GM18502 (cell line): ENCODE results near the gene LPAR1.

Source experiments
- ATAC-seq: cut with Tn5 transposase; IDR thresholded peaks from one replicate; pipeline ENCODE4 v1.9.1; 2021; ENCODE audit warnings: mild to moderate bottlenecking; ENCODE audit not compliant: unreplicated experiment, poor library complexity

Gene LPAR1

GRCh38 chr9:110933350-110934001 is 104.8 kb downstream of the LPAR1 start:
- ATAC-seq: peak; percentile 85

- ATAC-seq: no peak
Measured at GRCh38 chr9:110932863-110933262, 105.4 kb downstream of the LPAR1 start.

DNA sequence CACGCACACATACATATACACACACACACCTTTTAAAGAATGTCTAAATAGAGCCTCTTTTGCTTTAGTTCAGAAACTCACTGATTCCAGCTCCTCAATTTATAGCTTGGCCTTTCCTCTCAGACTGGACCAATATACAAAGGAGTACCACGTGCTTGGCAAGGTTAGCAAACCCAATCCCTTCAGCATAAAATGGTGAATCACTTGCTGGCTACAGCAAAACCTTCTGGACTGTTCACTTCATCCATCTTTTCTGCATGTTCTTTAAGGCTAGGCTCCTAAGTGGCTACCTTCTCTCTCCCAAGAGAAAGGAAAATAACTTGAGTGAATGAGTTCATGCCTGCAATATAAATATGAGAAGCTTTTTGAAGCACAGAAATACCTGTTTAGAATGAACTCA is 109.7 kb downstream of the LPAR1 start:
- no peak for ATAC-seq

GRCh38 chr9:110926828-110927487 is 111.3 kb downstream of the LPAR1 start:
- ATAC-seq: no peak

DNA sequence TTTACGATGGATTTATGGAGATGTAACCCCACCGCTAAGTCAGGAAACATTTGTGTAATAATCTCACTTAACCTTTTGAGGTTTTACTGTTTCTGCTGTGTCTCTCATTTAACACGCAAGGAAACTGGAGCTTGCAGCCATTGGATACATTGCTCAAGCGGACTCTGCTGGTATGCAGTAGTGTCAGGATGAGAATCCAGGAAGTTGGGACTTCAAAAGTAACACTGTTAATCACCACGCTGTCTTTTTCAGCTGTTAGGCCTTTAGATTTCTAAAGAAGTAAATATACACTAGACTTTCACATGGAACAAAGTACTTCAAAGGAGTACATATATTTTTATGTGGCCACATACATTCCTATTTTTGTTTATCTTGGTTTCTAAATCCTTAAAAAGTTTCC is 114.7 kb downstream of the LPAR1 start:
- no peak for ATAC-seq

DNA sequence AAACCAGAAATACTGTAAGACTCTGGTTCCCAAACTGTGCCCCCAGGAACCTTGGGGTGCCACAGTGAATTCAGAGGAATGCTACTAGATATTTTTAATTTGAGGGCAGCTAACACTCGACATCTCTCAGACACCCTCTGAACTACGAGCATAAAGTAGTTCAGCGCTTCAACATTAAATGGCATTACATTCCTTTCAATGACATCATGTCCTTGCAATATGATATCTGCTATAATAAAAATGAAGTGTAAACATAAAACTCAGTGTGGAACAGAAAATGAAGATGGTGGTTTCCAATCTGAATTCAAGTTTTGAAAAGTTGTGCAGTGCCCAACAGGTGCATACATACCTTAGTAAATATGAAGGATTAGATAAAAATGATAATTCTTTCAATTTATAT is 116.1 kb downstream of the LPAR1 start:
- no peak for ATAC-seq

DNA sequence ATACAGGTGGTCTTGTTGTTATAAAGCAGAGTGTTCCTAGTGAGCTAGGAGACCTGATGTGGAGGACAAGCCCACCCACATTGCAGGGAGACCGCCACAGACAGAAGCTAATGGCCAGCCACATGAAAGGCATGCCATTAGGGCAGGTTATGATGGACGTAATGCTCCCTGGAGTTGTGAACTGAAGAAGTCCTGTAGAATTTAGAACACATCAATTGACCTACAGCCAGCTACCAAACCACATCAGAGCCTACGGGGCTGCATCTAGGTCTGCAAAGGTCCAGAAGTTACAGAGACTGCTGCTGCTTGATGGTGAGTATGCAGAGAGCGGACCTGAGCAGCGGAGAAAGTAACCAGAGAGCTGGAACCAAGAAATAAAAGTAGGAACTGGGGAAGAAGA is 116.6 kb downstream of the LPAR1 start:
- no peak for ATAC-seq

DNA sequence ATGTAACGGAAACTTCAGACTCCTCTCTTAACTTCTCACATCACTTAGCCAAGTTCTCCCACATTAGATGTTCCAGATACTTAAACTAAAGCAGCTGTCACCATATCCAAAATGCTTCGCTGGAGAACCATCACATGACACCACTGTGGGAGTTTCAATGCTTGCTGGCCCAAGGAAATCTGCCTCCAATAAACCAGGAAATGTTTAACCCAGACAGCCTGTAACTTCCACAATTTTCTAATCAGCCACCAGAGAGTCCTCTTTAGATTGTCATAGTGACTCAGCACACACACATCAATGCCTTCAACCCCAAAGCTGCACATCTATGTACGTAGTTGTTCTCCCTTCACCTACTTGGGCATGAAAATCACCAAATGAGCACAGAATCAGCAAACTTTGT is 118.7 kb downstream of the LPAR1 start:
- ATAC-seq: no peak

DNA sequence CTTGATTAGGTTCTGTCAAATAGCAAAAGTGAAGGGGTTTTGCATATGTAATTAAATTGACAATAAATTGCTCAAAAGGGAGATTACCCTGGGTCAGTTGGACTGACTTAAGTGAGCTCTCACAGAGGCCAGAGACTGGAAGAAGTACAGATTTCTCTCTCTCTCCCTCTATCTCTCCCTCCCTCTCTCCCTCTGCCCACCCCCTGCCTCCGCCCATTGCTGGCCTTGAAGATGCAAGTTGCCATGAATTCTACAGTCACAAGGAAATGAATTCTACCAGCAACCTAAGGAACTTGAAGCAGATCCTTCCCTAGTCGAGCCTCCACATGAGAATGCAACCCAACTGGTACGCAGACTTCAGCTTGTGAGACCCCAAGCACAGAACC is 119.2 kb downstream of the LPAR1 start:
- ATAC-seq: no peak

- ATAC-seq: no peak
Measured at GRCh38 chr9:110918316-110919049, 119.8 kb downstream of the LPAR1 start.

- ATAC-seq: no peak
Measured at GRCh38 chr9:110916403-110916802, 121.9 kb downstream of the LPAR1 start.

DNA sequence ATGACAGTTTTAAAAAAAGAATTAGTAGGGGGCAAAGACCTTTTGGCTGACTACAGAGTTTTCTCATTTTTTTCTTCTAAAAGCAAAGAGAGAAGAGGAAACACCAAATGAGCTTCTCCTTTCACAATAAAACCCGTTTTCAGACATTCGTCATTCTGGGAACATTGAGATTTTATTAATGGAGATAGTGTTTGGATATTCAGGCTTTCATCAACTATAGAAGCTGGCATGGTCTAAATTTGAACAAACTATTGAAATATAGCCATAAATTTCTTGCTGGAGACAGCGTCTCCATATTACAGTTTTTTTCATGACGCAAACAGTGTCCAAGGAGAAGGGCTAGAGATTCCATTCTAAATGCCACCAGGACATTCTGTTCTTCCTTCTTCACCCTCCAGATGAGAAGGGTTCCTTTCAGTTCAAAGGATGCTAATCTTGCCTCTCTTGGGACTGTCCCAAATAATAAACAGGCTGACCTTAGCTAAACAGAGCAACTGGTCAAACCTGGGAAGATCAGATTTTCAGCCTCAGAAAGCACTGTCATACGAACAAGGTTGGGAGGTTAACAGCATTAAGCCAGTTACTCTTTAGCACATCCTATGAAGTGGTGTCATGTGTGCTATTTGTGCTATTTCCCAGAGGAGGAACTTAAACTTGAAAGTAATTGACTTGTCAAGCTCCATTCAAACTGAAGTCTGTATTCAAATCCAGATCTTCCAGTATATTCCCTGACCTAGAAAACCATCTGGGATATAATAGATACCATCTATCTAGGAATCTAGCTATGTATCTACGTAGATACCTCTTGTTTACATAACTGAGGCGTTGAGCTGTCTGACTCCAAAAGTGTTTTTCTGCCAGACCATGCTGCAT is 125.6 kb downstream of the LPAR1 start:
- no peak for ATAC-seq

- ATAC-seq: no peak
Measured at GRCh38 chr9:110911659-110912418, 126.4 kb downstream of the LPAR1 start.

DNA sequence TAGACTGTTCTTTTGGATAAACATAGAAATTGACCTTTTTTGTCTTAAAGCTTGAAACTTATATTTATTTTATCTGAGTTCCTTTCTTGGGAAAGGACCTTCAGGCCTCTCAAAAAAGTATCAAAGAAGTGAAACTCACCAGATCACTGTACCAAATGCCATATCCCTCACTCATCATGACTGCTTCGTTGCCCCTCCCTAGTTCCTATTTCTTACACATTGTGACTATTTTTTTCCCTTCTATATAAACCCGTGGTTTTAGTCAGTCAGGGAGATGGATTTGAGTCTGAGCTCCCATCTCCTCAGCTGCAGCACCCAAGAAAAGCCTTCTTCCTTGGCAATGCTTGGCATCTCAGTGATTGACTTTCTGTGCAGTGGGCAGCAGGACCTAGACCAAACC is 129.4 kb downstream of the LPAR1 start:
- ATAC-seq: no peak

- no peak for ATAC-seq
Measured at GRCh38 chr9:110900917-110901316, 137.4 kb downstream of the LPAR1 start.

- ATAC-seq: no peak
Measured at GRCh38 chr9:110900456-110900855, 137.8 kb downstream of the LPAR1 start.

- ATAC-seq: no peak
Measured at GRCh38 chr9:110898866-110899265, 139.4 kb downstream of the LPAR1 start.

GRCh38 chr9:110898358-110898757 is 139.9 kb downstream of the LPAR1 start:
- ATAC-seq: no peak

DNA sequence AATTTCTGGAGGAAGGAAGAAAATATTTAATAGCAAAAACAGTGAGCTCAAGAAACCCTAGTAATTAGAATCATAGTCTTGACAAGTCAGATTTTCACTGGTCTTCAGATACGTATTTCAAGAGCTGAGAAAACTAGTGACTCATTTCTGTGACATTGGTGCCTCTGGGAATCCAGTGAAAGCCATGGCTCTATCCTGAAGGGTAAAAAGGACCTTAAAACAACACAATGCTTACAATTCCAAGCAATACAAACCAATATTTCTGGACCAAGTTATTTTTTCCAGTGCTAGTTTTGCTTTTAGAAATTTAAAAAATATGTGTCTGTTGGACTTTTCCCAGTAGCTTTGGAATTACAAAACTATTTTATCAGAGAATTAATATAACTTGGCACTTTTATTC is 140.3 kb downstream of the LPAR1 start:
- no peak for ATAC-seq
